ENCODE measurements around the gene RNASEL.

RNASEL gene

GRCh38 chr1:182620924-182621585 is 32.0 kb upstream of the RNASEL start:
- TF ChIP-seq CTCF (conservative IDR thresholded peaks at IDR 0.05; ENCODE audit: low read depth, low read length): no peak
- no peak for DNase-seq (ENCODE audit: low read depth)
- no peak overlapping the region for H3K4me3 ChIP-seq (ENCODE audit: low read depth, low read length)

DNA sequence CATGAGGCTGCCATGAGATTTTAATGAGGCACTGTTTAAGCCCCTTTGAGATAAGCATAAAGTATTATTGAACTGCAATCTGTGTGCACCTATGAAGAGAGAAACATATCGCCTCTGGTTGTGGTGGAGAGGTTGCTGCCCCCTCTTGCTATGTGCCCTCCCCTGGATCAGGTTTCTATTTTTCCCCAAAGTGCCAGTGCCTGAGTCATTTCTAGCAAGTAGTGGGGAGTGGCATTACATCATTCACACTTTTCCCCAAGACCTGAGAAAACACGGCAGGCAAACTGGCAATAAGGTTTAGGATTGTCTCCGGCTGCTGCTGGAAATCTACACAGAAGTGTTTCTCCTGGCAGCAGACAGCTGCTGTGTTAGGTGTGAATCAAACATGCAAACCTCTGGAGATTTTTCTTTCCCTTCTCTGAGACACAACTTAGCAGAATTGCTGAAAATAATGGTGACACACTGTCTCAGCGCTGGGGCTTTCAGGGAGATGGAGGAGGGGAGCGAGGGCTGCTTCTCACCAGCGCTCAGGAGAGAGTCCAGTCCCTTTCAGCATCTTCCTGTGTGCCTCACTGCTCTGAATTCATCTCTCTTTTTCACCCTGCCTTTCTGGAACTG is 28.8 kb upstream of the RNASEL start:
- no peak overlapping the region for H3K4me3 ChIP-seq (ENCODE audit: low read depth, low read length)
- peak; percentile 43 for DNase-seq (ENCODE audit: low read depth)
- TF ChIP-seq CTCF (conservative IDR thresholded peaks at IDR 0.05; ENCODE audit: low read depth, low read length): no peak

DNA sequence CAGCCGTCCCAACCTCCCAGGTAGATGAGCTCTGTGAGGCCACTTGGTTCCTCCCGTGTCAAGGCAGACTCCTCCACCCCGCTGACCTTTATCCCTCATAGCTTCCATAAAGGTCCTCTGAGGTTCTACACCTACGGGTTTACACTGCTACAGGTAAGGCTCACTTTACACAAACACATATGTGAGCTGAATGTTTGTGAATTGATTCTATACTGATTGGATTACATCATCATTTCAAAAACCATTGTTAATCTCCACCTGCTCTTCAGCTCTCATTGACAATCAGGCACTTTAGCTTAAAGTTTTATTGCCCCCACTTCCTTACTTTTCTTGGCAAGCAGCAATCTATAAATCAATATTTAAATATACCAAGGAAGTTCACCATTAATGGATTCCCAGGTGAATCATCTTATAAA is 28.0 kb upstream of the RNASEL start:
- H3K4me3 ChIP-seq (ENCODE audit: low read depth, low read length): no peak overlapping the region
- no peak for TF ChIP-seq CTCF (conservative IDR thresholded peaks at IDR 0.05; ENCODE audit: low read depth, low read length)
- DNase-seq (ENCODE audit: low read depth): no peak

DNA sequence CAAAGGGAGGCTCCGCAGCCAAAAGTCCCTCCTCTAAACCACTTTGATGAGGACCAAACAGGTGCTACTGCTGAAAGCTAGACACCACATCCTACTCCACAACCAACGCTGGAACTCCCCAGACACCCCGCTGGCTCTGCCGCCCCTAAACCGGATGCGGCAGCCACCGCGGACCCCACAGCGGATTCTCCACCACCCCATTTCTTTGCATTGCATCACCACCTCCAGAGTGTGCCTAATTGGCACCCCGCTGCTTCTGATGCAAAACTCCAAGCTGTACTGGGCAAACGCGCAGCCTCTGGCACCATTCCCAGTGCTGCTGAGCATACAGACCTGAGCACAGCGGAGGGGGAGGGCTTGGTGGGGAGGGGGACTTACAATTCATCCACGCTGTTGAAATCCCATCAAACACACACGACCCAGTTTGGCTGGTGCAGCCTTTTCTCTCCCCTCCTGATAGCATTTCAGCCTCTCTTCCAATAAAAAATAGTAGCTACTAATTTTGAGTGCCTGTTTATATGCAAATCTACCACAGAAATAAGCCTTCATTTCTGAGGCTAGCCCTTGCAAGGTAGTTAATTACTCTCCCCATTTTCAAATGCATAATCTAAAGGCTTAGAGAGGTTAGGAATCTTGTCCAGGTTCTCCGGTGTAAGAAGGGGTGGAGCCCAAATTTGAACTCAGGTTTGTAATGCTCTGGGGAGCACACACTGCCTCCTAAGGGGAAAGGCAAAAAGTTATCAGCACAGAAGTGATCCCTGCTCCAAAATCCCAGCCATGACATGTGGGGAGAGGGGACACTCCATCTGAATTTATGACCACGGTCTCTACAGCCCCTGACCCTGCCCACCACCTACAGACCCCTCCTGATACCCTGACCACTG is 27.3 kb upstream of the RNASEL start:
- peak; percentile 93 for DNase-seq (ENCODE audit: low read depth)
- no peak overlapping the region for H3K4me3 ChIP-seq (ENCODE audit: low read depth, low read length)

GRCh38 chr1:182615468-182616129 is 26.5 kb upstream of the RNASEL start:
- peak; percentile 40 for DNase-seq (ENCODE audit: low read depth)
- H3K4me3 ChIP-seq (ENCODE audit: low read depth, low read length): peak overlapping the region; percentile 57
- no peak for TF ChIP-seq CTCF (conservative IDR thresholded peaks at IDR 0.05; ENCODE audit: low read depth, low read length)

More for the DNA sequence above, 27.3 kb upstream of the RNASEL start:
- TF ChIP-seq CTCF (conservative IDR thresholded peaks at IDR 0.05; ENCODE audit: low read depth, low read length): no peak

DNA sequence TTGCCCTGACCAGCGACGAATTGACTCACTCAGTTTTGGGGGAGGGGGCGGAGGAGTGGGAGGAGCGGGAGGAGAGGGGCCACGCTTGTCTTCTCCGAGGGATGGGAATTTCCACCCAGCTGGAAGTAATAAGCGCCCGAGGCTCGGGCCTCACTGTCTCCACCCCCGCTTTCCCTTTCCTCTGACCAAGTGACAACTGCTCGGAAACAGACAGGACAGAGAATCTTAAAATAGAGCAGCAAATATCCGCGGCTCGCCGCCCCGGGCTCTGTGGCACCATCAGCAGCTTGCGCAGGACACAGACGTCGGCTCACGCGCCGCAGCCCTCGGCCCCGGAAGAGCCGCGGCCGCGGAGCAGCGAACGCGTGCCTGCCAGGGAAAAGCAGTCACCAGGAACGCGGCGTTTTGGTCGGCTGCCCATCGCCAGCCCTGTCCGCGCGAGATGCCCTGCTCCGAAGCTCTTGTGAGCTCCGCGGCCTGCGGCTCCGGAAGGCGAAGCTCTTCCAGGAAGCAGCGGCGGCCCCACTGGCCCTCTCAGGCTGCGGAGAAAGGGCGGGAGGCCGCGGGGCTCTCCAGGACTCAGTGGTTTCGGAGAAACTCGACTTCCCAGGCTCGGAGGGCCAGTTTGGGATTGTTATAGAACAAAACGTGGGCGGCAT is 25.9 kb upstream of the RNASEL start:
- DNase-seq (ENCODE audit: low read depth): peak; percentile 66
- TF ChIP-seq CTCF (conservative IDR thresholded peaks at IDR 0.05; ENCODE audit: low read depth, low read length): no peak
- H3K4me3 ChIP-seq (ENCODE audit: low read depth, low read length): peak overlapping the region; percentile 57
